A673 (cell line): Measurements from ENCODE around the gene SLC48A1.

Experiments used
- EZH2 ChIP-seq: fragments of 200-600 bp; sonication (generic); IDR thresholded peaks from 2 replicates; pipeline ENCODE4 v1.6.1; 2017; ENCODE audit warnings: borderline replicate concordance, low read depth, mild to moderate bottlenecking, mixed read lengths, antibody characterized with exemption, low read length; ENCODE audit not compliant: poor library complexity, severe bottlenecking
- TF ChIP-seq, protein P1 (sequence below): fragments of 300-800, 200-600 bp; sonication (generic); conservative IDR thresholded peaks from 2 replicates; pipeline ENCODE4 v1.5.1; 2017; ENCODE audit warnings: low read depth, mild to moderate bottlenecking, antibody characterized with exemption, low read length, moderate library complexity, mixed read lengths

DNA sequence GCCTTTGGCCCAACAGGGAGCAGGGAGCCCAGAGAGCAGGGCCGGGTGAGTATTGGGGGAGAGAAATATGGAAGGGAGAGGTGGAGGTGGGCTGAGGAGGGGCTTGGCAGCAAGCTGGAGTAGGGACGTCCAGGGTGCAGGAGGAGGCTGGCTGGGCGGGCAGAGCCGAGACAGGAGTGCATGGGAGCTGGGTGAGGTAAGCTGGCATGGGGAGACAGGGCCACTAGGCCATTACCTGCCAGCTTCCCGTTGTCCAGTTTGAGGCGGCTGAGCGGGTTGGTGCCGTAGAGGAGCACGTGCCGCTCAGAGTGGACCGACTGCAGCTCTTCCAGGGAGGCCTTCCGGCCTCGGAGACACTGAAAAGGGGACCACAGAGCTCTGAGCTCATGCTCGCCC lies 18.3 kb downstream of the SLC48A1 start:
- TF ChIP-seq, protein P1, sequence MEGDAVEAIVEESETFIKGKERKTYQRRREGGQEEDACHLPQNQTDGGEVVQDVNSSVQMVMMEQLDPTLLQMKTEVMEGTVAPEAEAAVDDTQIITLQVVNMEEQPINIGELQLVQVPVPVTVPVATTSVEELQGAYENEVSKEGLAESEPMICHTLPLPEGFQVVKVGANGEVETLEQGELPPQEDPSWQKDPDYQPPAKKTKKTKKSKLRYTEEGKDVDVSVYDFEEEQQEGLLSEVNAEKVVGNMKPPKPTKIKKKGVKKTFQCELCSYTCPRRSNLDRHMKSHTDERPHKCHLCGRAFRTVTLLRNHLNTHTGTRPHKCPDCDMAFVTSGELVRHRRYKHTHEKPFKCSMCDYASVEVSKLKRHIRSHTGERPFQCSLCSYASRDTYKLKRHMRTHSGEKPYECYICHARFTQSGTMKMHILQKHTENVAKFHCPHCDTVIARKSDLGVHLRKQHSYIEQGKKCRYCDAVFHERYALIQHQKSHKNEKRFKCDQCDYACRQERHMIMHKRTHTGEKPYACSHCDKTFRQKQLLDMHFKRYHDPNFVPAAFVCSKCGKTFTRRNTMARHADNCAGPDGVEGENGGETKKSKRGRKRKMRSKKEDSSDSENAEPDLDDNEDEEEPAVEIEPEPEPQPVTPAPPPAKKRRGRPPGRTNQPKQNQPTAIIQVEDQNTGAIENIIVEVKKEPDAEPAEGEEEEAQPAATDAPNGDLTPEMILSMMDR = no peak
- TF ChIP-seq EZH2 = no peak
